K562 (cell line): ENCODE data around the gene TXN. TPM values are rescaled to one million over a fixed set of nuclear protein-coding genes. Genes with fewer than 3 reads are reported as not detected.

ENCODE experiments used
- ATF7 ChIP-seq: fragments of 450-650 bp; IDR thresholded peaks from 2 replicates; pipeline ENCODE4 v1.7.1; 2014; ENCODE audit warnings: mild to moderate bottlenecking, moderate library complexity
- BCL6 ChIP-seq: fragments of 250-450 bp; sonication (Bioruptor Pico); IDR thresholded peaks from 2 replicates; pipeline ENCODE4 v1.4.0; 2020
- CEBPB ChIP-seq: fragments of 450-650 bp; IDR thresholded peaks from 2 replicates; pipeline ENCODE4 v1.6.1; 2016; ENCODE audit warnings: missing genetic modification characterization, missing compliant biosample characterization
- MXI1 ChIP-seq: IDR thresholded peaks from 2 replicates; pipeline ENCODE4 v1.6.1; 2011; ENCODE audit warnings: low read depth, mild to moderate bottlenecking, improper control_type of control experiment, low read length
- ZNF24 ChIP-seq: fragments of 450-650 bp; IDR thresholded peaks from 2 replicates; pipeline ENCODE4 v1.6.1; 2016
- polyA plus RNA-seq, 8 experiments: library from polyadenylated mRNA; depleted of rRNA in 4 of 8; stranded (reverse) in 5 of 8; unstranded in 3 of 8; fragments of >200 nt; fragmentation: Nextera tagmentation in 2 of 8; fragmentation: Illumina TruSeq in 1 of 8; extraction: Ambion mirVana in 2 of 8; extraction: Trizol in 1 of 8; gene quantifications; 2 replicates each; pipeline versions ENCODE4 v1.2.1 to v1.2.3, GENCODE V29; 2011 to 2014; ENCODE audit warnings: inconsistent platforms in 1 of 8, missing spikeins in 1 of 8
- total RNA-seq, 7 experiments: library from RNA; depleted of rRNA in 6 of 7; stranded (reverse); fragments of >200 nt in 6 of 7; fragmentation: Illumina TruSeq in 2 of 7; extraction: Trizol in 2 of 7; gene quantifications; 2 replicates each; pipeline versions ENCODE4 v1.2.1 to v1.2.3, GENCODE V29; 2011 to 2021; ENCODE audit warnings: low replicate concordance in 1 of 7
- TF ChIP-seq, protein P1 (sequence below): fragments of 450-650 bp; IDR thresholded peaks from 2 replicates; pipeline ENCODE4 v1.6.1; 2016; ENCODE audit warnings: mild to moderate bottlenecking, moderate library complexity
- TF ChIP-seq, protein P2 (sequence below): fragments of 250-450 bp; sonication (Bioruptor Pico); IDR thresholded peaks from 2 replicates; pipeline ENCODE4 v1.8.0; 2022; ENCODE audit warnings: inconsistent platforms
- TF ChIP-seq, protein P3 (sequence below): fragments of 250-450 bp; sonication (Bioruptor Pico); IDR thresholded peaks from 2 replicates; pipeline ENCODE4 v1.8.0; 2022; ENCODE audit warnings: inconsistent platforms, mild to moderate bottlenecking, moderate library complexity, borderline replicate concordance
- TF ChIP-seq, protein P4 (sequence below), 2 experiments: IDR thresholded peaks; 2 replicates each; pipeline ENCODE4 v1.6.1; 2012; ENCODE audit warnings: improper control_type of control experiment in 2 of 2, low read depth in 2 of 2, low read length in 2 of 2, borderline replicate concordance in 1 of 2

Gene TXN
- total and polyA plus RNA-seq, 9 of the 15 experiments (the other 6 are each of a cell fraction or from before 2014, with no cell fraction given): 272 to 1,596 (median 514) TPM

DNA sequence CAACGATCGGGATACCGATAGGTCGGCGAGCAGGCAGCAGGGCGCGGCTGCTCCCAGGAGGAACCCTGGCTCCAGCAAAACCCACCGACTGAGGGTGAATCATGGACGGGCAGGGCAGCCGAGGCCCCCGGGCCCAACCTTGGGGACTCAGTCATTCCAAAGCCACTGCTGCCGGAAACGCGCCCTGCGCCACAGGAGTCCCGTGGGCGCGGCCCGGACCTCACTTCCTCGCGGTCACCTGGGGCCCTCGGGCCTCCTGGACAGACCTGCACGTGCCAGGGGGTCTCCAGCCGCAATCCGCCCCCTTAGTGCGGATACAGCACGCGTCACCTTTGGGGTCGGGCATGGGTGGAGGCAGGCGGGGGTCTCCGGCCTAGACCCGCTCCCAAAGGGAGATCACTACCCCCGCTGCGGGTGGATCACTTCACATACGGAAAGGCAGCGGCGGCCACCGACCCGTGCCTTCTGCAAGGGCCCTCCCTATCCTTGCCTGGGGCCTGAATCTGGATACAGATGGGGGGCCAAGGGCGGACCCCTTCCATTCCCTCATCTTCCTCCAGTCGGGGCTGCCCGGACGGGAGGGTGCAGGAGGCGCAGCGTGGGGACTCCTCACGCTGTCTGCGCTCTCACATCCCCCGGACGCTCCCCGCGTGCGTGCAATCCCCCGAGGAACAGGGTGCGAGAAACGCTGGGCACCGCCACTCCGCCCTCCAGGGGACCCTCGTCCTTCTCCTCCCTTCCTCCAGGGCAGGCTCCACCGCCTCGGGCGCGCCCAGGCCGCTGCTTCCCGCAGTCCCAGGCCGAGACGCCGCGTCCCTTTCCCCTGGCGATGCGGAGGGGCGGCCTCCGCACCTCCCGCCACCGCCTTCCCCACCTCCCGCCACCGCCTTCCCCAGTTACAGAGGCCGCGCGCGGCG lies 586 bp downstream of the TXN start (continued):
- TF ChIP-seq, protein P1, sequence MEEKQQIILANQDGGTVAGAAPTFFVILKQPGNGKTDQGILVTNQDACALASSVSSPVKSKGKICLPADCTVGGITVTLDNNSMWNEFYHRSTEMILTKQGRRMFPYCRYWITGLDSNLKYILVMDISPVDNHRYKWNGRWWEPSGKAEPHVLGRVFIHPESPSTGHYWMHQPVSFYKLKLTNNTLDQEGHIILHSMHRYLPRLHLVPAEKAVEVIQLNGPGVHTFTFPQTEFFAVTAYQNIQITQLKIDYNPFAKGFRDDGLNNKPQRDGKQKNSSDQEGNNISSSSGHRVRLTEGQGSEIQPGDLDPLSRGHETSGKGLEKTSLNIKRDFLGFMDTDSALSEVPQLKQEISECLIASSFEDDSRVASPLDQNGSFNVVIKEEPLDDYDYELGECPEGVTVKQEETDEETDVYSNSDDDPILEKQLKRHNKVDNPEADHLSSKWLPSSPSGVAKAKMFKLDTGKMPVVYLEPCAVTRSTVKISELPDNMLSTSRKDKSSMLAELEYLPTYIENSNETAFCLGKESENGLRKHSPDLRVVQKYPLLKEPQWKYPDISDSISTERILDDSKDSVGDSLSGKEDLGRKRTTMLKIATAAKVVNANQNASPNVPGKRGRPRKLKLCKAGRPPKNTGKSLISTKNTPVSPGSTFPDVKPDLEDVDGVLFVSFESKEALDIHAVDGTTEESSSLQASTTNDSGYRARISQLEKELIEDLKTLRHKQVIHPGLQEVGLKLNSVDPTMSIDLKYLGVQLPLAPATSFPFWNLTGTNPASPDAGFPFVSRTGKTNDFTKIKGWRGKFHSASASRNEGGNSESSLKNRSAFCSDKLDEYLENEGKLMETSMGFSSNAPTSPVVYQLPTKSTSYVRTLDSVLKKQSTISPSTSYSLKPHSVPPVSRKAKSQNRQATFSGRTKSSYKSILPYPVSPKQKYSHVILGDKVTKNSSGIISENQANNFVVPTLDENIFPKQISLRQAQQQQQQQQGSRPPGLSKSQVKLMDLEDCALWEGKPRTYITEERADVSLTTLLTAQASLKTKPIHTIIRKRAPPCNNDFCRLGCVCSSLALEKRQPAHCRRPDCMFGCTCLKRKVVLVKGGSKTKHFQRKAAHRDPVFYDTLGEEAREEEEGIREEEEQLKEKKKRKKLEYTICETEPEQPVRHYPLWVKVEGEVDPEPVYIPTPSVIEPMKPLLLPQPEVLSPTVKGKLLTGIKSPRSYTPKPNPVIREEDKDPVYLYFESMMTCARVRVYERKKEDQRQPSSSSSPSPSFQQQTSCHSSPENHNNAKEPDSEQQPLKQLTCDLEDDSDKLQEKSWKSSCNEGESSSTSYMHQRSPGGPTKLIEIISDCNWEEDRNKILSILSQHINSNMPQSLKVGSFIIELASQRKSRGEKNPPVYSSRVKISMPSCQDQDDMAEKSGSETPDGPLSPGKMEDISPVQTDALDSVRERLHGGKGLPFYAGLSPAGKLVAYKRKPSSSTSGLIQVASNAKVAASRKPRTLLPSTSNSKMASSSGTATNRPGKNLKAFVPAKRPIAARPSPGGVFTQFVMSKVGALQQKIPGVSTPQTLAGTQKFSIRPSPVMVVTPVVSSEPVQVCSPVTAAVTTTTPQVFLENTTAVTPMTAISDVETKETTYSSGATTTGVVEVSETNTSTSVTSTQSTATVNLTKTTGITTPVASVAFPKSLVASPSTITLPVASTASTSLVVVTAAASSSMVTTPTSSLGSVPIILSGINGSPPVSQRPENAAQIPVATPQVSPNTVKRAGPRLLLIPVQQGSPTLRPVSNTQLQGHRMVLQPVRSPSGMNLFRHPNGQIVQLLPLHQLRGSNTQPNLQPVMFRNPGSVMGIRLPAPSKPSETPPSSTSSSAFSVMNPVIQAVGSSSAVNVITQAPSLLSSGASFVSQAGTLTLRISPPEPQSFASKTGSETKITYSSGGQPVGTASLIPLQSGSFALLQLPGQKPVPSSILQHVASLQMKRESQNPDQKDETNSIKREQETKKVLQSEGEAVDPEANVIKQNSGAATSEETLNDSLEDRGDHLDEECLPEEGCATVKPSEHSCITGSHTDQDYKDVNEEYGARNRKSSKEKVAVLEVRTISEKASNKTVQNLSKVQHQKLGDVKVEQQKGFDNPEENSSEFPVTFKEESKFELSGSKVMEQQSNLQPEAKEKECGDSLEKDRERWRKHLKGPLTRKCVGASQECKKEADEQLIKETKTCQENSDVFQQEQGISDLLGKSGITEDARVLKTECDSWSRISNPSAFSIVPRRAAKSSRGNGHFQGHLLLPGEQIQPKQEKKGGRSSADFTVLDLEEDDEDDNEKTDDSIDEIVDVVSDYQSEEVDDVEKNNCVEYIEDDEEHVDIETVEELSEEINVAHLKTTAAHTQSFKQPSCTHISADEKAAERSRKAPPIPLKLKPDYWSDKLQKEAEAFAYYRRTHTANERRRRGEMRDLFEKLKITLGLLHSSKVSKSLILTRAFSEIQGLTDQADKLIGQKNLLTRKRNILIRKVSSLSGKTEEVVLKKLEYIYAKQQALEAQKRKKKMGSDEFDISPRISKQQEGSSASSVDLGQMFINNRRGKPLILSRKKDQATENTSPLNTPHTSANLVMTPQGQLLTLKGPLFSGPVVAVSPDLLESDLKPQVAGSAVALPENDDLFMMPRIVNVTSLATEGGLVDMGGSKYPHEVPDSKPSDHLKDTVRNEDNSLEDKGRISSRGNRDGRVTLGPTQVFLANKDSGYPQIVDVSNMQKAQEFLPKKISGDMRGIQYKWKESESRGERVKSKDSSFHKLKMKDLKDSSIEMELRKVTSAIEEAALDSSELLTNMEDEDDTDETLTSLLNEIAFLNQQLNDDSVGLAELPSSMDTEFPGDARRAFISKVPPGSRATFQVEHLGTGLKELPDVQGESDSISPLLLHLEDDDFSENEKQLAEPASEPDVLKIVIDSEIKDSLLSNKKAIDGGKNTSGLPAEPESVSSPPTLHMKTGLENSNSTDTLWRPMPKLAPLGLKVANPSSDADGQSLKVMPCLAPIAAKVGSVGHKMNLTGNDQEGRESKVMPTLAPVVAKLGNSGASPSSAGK: peak; percentile 50
- no peak for TF ChIP-seq ZNF24
- no peak for TF ChIP-seq CEBPB
- TF ChIP-seq, protein P2, sequence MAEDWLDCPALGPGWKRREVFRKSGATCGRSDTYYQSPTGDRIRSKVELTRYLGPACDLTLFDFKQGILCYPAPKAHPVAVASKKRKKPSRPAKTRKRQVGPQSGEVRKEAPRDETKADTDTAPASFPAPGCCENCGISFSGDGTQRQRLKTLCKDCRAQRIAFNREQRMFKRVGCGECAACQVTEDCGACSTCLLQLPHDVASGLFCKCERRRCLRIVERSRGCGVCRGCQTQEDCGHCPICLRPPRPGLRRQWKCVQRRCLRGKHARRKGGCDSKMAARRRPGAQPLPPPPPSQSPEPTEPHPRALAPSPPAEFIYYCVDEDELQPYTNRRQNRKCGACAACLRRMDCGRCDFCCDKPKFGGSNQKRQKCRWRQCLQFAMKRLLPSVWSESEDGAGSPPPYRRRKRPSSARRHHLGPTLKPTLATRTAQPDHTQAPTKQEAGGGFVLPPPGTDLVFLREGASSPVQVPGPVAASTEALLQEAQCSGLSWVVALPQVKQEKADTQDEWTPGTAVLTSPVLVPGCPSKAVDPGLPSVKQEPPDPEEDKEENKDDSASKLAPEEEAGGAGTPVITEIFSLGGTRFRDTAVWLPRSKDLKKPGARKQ (CRISPR knock-in tag): no peak
- TF ChIP-seq, protein P3, sequence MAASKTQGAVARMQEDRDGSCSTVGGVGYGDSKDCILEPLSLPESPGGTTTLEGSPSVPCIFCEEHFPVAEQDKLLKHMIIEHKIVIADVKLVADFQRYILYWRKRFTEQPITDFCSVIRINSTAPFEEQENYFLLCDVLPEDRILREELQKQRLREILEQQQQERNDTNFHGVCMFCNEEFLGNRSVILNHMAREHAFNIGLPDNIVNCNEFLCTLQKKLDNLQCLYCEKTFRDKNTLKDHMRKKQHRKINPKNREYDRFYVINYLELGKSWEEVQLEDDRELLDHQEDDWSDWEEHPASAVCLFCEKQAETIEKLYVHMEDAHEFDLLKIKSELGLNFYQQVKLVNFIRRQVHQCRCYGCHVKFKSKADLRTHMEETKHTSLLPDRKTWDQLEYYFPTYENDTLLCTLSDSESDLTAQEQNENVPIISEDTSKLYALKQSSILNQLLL (CRISPR knock-in tag): no peak
- TF ChIP-seq MXI1: no peak
- TF ChIP-seq, protein P4, sequence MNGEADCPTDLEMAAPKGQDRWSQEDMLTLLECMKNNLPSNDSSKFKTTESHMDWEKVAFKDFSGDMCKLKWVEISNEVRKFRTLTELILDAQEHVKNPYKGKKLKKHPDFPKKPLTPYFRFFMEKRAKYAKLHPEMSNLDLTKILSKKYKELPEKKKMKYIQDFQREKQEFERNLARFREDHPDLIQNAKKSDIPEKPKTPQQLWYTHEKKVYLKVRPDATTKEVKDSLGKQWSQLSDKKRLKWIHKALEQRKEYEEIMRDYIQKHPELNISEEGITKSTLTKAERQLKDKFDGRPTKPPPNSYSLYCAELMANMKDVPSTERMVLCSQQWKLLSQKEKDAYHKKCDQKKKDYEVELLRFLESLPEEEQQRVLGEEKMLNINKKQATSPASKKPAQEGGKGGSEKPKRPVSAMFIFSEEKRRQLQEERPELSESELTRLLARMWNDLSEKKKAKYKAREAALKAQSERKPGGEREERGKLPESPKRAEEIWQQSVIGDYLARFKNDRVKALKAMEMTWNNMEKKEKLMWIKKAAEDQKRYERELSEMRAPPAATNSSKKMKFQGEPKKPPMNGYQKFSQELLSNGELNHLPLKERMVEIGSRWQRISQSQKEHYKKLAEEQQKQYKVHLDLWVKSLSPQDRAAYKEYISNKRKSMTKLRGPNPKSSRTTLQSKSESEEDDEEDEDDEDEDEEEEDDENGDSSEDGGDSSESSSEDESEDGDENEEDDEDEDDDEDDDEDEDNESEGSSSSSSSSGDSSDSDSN (IDR thresholded peaks at IDR 0.05; ENCODE audit: borderline replicate concordance in 1 of 2, low read depth in 2 of 2, low read length in 2 of 2): peak in 1 of 2 experiments; percentile 47; a peak in 1 of 4 replicates
- no peak for TF ChIP-seq BCL6 (CRISPR knock-in tag)
- 0 out of 2 replicates have a peak, but pooled peaks have one; percentile 17 for TF ChIP-seq ATF7
